Measurements from ENCODE around the gene TMEM141. TPM values are rescaled to one million over a fixed set of nuclear protein-coding genes. Genes with fewer than 3 reads are reported as not detected.

Gene TMEM141
- total RNA-seq, 1 experiment from 2014 or later = 70.4 TPM

GRCh38 chr9:136775191-136775590 is 16.0 kb upstream of the TMEM141 start:
- intact Hi-C loops (cut with micrococcal nuclease) = no loop called here
- DNase-seq (ENCODE audit: unreplicated experiment) = no peak
- Mint-ChIP-seq H3K27ac (ENCODE audit: low read depth, unreplicated experiment) (no peak overlapping the region), H3K4me3 (ENCODE audit: unreplicated experiment) (no peak overlapping the region), H3K9me3 (ENCODE audit: unreplicated experiment) (no peaks in the 10 kb centered on the region), H3K4me1 (ENCODE audit: insufficient read depth, unreplicated experiment) (no peaks in the 10 kb centered on the region), H3K36me3 (ENCODE audit: insufficient read depth, unreplicated experiment) (no peaks in the 10 kb centered on the region), H3K27me3 (ENCODE audit: insufficient read depth, unreplicated experiment) (peaks cover 38% of the 10 kb centered on the region)
- CTCF ChIA-PET = interaction anchor here (1.1 to 1.9 kb wide), 3 partner anchors 9 to 14 kb away, joined by 3 to 9 read pairs (median 6); no protein-coding TSS in a partner anchor
- POLR2A ChIA-PET = interaction anchor here (0.6 kb wide), 1 partner anchor 142 kb away, joined by 3 read pairs; no protein-coding TSS in a partner anchor
- no TSS peak for BruUV-seq (replicated peaks)
- TF ChIP-seq CTCF (IDR thresholded peaks at IDR 0.05; ENCODE audit: unreplicated experiment) = no peak

- no TSS peak for BruUV-seq (replicated peaks)
- Mint-ChIP-seq H3K36me3 (ENCODE audit: insufficient read depth, unreplicated experiment) (no peaks in the 10 kb centered on the region), H3K27ac (ENCODE audit: low read depth, unreplicated experiment) (no peak overlapping the region), H3K9me3 (ENCODE audit: unreplicated experiment) (no peaks in the 10 kb centered on the region), H3K4me1 (ENCODE audit: insufficient read depth, unreplicated experiment) (no peaks in the 10 kb centered on the region), H3K27me3 (ENCODE audit: insufficient read depth, unreplicated experiment) (peaks cover 55% of the 10 kb centered on the region), H3K4me3 (ENCODE audit: unreplicated experiment) (no peak overlapping the region)
- ChIA-PET POLR2A (interaction anchor here (0.7 kb wide), 1 partner anchor 31 kb away, joined by 4 read pairs; no protein-coding TSS in a partner anchor), CTCF (interaction anchor here (1.6 to 3.9 kb wide), 5 partner anchors 9 to 259 kb away, joined by 6 to 30 read pairs (median 18); partner anchors contain the start of gene LCN8)
- intact Hi-C loops (cut with micrococcal nuclease) = no loop called here
- TF ChIP-seq CTCF (IDR thresholded peaks at IDR 0.05; ENCODE audit: unreplicated experiment) = no peak
- DNase-seq (ENCODE audit: unreplicated experiment) = no peak
Measured at GRCh38 chr9:136776947-136777346, 14.2 kb upstream of the TMEM141 start.

GRCh38 chr9:136777359-136777758 is 13.8 kb upstream of the TMEM141 start:
- CTCF ChIA-PET = interaction anchor here (1.1 to 3.9 kb wide), 6 partner anchors 8 to 259 kb away, joined by 3 to 30 read pairs (median 12); partner anchors contain the start of gene LCN8
- H3K9me3 Mint-ChIP-seq (ENCODE audit: unreplicated experiment) = no peaks in the 10 kb centered on the region
- peaks cover 59% of the 10 kb centered on the region for H3K27me3 Mint-ChIP-seq (ENCODE audit: insufficient read depth, unreplicated experiment)
- POLR2A ChIA-PET = interaction anchor here (1.4 kb wide), 1 partner anchor 11 kb away, joined by 9 read pairs; no protein-coding TSS in a partner anchor
- H3K27ac Mint-ChIP-seq (ENCODE audit: low read depth, unreplicated experiment) = no peak overlapping the region
- H3K36me3 Mint-ChIP-seq (ENCODE audit: insufficient read depth, unreplicated experiment) = no peaks in the 10 kb centered on the region
- no peak for DNase-seq (ENCODE audit: unreplicated experiment)
- TF ChIP-seq CTCF (IDR thresholded peaks at IDR 0.05; ENCODE audit: unreplicated experiment) = no peak
- intact Hi-C loops (cut with micrococcal nuclease) = no loop called here
- H3K4me3 Mint-ChIP-seq (ENCODE audit: unreplicated experiment) = no peak overlapping the region
- no peaks in the 10 kb centered on the region for H3K4me1 Mint-ChIP-seq (ENCODE audit: insufficient read depth, unreplicated experiment)
- no TSS peak for BruUV-seq (replicated peaks)

- ChIA-PET POLR2A (interaction anchor here (0.6 to 0.7 kb wide), 2 partner anchors 8 to 143 kb away, joined by 3 read pairs; no protein-coding TSS in a partner anchor), CTCF (interaction anchor here (0.7 to 3.9 kb wide), 7 partner anchors 13 to 230 kb away, joined by 3 to 30 read pairs (median 3); partner anchors contain the start of gene LCN8)
- no TSS peak for BruUV-seq (replicated peaks)
- no peaks in the 10 kb centered on the region for H3K9me3 Mint-ChIP-seq (ENCODE audit: unreplicated experiment)
- H3K4me1 Mint-ChIP-seq (ENCODE audit: insufficient read depth, unreplicated experiment) = no peaks in the 10 kb centered on the region
- H3K27ac Mint-ChIP-seq (ENCODE audit: low read depth, unreplicated experiment) = no peak overlapping the region
- DNase-seq (ENCODE audit: unreplicated experiment) = no peak
- H3K36me3 Mint-ChIP-seq (ENCODE audit: insufficient read depth, unreplicated experiment) = no peaks in the 10 kb centered on the region
- TF ChIP-seq CTCF (IDR thresholded peaks at IDR 0.05; ENCODE audit: unreplicated experiment) = no peak
- no peak overlapping the region for H3K4me3 Mint-ChIP-seq (ENCODE audit: unreplicated experiment)
- H3K27me3 Mint-ChIP-seq (ENCODE audit: insufficient read depth, unreplicated experiment) = peaks cover 59% of the 10 kb centered on the region
- intact Hi-C loops (cut with micrococcal nuclease) = no loop called here
Measured at GRCh38 chr9:136779808-136780207, 11.3 kb upstream of the TMEM141 start.

Measured in MCF 10A (cell line).